Endothelial cell (in vitro differentiated cells): ENCODE measurements around the gene PLXNA2. TPM values are rescaled to one million over a fixed set of nuclear protein-coding genes. Genes with fewer than 3 reads are reported as not detected.

Source experiments
- DNase-seq: peaks from one replicate; pipeline ENCODE4 v3.0.0; 2021; ENCODE audit warnings: low spot score
- H3K27ac Mint-ChIP-seq: one replicate; pipeline ENCODE4 v1.8.0; 2021; ENCODE audit warnings: mixed read lengths, inconsistent platforms; ENCODE audit not compliant: unreplicated experiment
- H3K27me3 Mint-ChIP-seq: one replicate; pipeline ENCODE4 v1.8.0; 2021; ENCODE audit warnings: mild to moderate bottlenecking, moderate library complexity, mixed read lengths, inconsistent platforms; ENCODE audit not compliant: unreplicated experiment
- H3K36me3 Mint-ChIP-seq: one replicate; pipeline ENCODE4 v1.8.0; 2021; ENCODE audit warnings: mild to moderate bottlenecking, low read depth, mixed read lengths, inconsistent platforms; ENCODE audit not compliant: unreplicated experiment
- H3K4me1 Mint-ChIP-seq: one replicate; pipeline ENCODE4 v1.8.0; 2021; ENCODE audit warnings: mild to moderate bottlenecking, mixed read lengths, inconsistent platforms; ENCODE audit not compliant: unreplicated experiment
- H3K4me3 Mint-ChIP-seq: one replicate; pipeline ENCODE4 v1.8.0; 2021; ENCODE audit warnings: mild to moderate bottlenecking, mixed read lengths, inconsistent platforms; ENCODE audit not compliant: unreplicated experiment
- H3K9me3 Mint-ChIP-seq: one replicate; pipeline ENCODE4 v1.8.0; 2021; ENCODE audit warnings: mixed read lengths, inconsistent platforms; ENCODE audit not compliant: unreplicated experiment
- CTCF ChIP-seq: fragments of 200-600 bp; sonication (generic); IDR thresholded peaks from one replicate; pipeline ENCODE4 v1.5.0; 2021; ENCODE audit warnings: antibody characterized with exemption; ENCODE audit not compliant: unreplicated experiment
- total RNA-seq: library from RNA; stranded (reverse); fragmentation: NEBNext Ultra II Directional; extraction: Animal tissue kit (Norgen Biotek cat#: 25700); gene quantifications from one replicate; pipeline ENCODE4 v1.2.1, GENCODE V29; 2021; ENCODE audit not compliant: unreplicated experiment

PLXNA2 gene
- total RNA-seq, 1 donor from 2014 or later, result 25.6 TPM

DNA sequence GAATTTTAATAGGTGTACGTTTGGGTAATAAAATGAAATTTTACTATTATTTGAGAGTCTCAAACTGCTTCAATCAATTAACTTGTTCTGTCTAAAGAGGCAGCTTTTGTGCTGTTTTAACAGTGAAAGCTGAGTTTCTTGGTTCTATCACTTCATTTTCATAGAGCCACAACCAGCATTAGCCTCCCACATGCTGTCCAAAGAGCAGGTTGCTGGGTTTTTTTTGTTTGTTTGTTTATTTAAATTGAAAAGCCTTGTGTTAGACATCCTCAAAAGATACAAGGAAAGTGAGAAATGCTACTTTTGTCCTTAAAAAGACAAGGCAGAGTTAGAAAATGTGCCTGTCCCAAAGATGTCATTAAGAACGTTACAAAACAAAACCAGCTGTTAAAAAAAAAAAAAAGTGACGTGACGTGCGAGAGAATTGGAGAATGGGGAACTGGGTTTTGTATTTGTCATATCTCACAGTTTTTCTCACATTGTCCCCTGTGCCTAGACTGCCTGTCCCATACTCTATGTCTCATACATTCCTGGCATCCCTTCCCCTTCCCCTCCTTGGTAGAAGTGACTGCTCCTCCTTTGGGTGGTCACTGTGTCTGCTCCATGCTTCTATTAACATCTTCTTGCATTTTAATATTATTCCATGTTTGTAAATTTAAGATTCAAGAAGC lies 270.2 kb downstream of the PLXNA2 start:
- no peaks in the 10 kb centered on the region for H3K9me3 Mint-ChIP-seq
- no peaks in the 10 kb centered on the region for H3K36me3 Mint-ChIP-seq
- no peak overlapping the region for H3K4me3 Mint-ChIP-seq
- peaks cover 3% of the 10 kb centered on the region for H3K4me1 Mint-ChIP-seq
- DNase-seq, result no peak
- H3K27me3 Mint-ChIP-seq, result no peaks in the 10 kb centered on the region
- TF ChIP-seq CTCF, result no peak
- H3K27ac Mint-ChIP-seq, result no peak overlapping the region

GRCh38 chr1:207972337-207972736 lies 271.8 kb downstream of the PLXNA2 start:
- no peaks in the 10 kb centered on the region for H3K27me3 Mint-ChIP-seq
- peaks cover 3% of the 10 kb centered on the region for H3K4me1 Mint-ChIP-seq
- no peak overlapping the region for H3K4me3 Mint-ChIP-seq
- no peak for TF ChIP-seq CTCF
- no peak overlapping the region for H3K27ac Mint-ChIP-seq
- H3K36me3 Mint-ChIP-seq, result no peaks in the 10 kb centered on the region
- no peak for DNase-seq
- H3K9me3 Mint-ChIP-seq, result no peaks in the 10 kb centered on the region
